Naive thymus-derived CD8-positive, alpha-beta T cell (primary cell): ENCODE data around the gene SCTR. TPM values are rescaled to one million over a fixed set of nuclear protein-coding genes. Genes with fewer than 3 reads are reported as not detected.

Experiments used
- ATAC-seq, 2 donors: fragments of 150-1000 bp; cut with Tn5 transposase in 1 of 2; sonication (Bioruptor Pico), chemical (Tn5 transposase) in 1 of 2; 1 replicate in 1 of 2; 2 replicates in 1 of 2; pipeline ENCODE4 v1.10.0; 2021; ENCODE audit warnings: mild to moderate bottlenecking in 2 of 2, moderate library complexity in 2 of 2
- POLR2A ChIA-PET: fragments of 350-600 bp; sonication (Branson Sonifier 250); formaldehyde crosslinking; loops from one replicate; lab custom pipeline; 2021; ENCODE audit warnings: antibody characterized with exemption; lab: Charles Lee
- DNase-seq, 10 donors: peaks; one replicate each; pipeline versions ENCODE4 v3.0.0 to v3.0.0-alpha.2; 2020 to 2022
- H3K27ac Mint-ChIP-seq, 10 donors: one replicate each; pipeline ENCODE4 v1.8.0; 2020 to 2022; ENCODE audit warnings: mild to moderate bottlenecking in 10 of 10, mixed read lengths in 10 of 10, moderate library complexity in 4 of 10, inconsistent platforms in 1 of 10
- H3K27me3 Mint-ChIP-seq, 5 donors: one replicate each; pipeline ENCODE4 v1.8.0; 2021 to 2022; ENCODE audit warnings: mixed read lengths in 5 of 5
- H3K36me3 Mint-ChIP-seq, 3 donors: one replicate each; pipeline ENCODE4 v1.8.0; 2020 to 2022; ENCODE audit warnings: mixed read lengths in 3 of 3, mild to moderate bottlenecking in 2 of 3, inconsistent platforms in 1 of 3
- H3K4me1 Mint-ChIP-seq, 4 donors: one replicate each; pipeline ENCODE4 v1.8.0; 2021 to 2022; ENCODE audit warnings: mixed read lengths in 4 of 4
- H3K4me3 Mint-ChIP-seq, 10 donors: one replicate each; pipeline ENCODE4 v1.8.0; 2020 to 2022; ENCODE audit warnings: mild to moderate bottlenecking in 10 of 10, mixed read lengths in 10 of 10, moderate library complexity in 6 of 10, inconsistent platforms in 1 of 10
- H3K9me3 Mint-ChIP-seq, 9 donors: one replicate each; pipeline ENCODE4 v1.8.0; 2020 to 2022; ENCODE audit warnings: mixed read lengths in 9 of 9, mild to moderate bottlenecking in 3 of 9, inconsistent platforms in 1 of 9, moderate library complexity in 1 of 9
- polyA plus RNA-seq, 3 donors: library from polyadenylated mRNA; unstranded; fragments of 300-500 nt; fragmentation: Illumina TruSeq; gene quantifications; one replicate each; pipeline ENCODE4 v1.2.3, GENCODE V29; 2021
- total RNA-seq, 8 experiments: library from RNA in 2 of 8; stranded (reverse) in 2 of 8; gene quantifications; one replicate each; pipeline ENCODE4 v1.2.3 and lab custom pipeline; 2021 to 2026

Gene SCTR
- total and polyA plus RNA-seq, 5 experiments from 2014 or later, result not detected

DNA sequence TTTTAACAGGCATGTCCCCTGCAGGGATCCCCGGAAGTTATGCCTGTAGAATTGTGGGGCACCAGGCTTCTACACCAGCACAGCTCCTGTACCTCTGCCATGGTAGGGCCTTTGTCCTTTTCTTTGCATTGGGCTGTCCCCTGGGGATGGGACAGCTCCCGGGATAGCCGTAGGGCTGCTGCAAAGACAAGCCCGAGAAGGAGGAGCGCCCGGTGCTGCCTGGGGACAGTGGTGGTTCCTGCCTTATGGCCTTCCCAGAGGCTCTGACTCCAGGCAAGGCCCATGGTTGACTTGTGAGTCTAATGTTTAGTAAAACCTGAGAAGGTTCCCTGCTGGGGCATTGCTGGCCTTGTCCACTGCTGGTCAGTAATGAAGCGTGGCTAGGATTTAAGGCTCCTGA lies 61.7 kb downstream of the SCTR start:
- Mint-ChIP-seq H3K27me3 (peaks cover 0 to 2% (median 0%) of the 10 kb centered on the region in 5 donors), H3K4me3 (no peak overlapping the region), H3K36me3 (no peaks in the 10 kb centered on the region), H3K4me1 (no peaks in the 10 kb centered on the region), H3K27ac (no peak overlapping the region), H3K9me3 (no peaks in the 10 kb centered on the region)
- ATAC-seq, result no peak
- POLR2A ChIA-PET, result no interaction called here
- peak in 1 of 10 donors; percentile 27 for DNase-seq

GRCh38 chr2:119461811-119462210 lies 62.5 kb downstream of the SCTR start:
- Mint-ChIP-seq H3K27ac (no peak overlapping the region), H3K27me3 (peaks cover 0 to 2% (median 0%) of the 10 kb centered on the region in 5 donors), H3K36me3 (no peaks in the 10 kb centered on the region), H3K4me1 (no peaks in the 10 kb centered on the region), H3K4me3 (no peak overlapping the region), H3K9me3 (no peaks in the 10 kb centered on the region)
- DNase-seq, result peak in 1 of 10 donors; percentile 45
- POLR2A ChIA-PET, result no interaction called here
- ATAC-seq, result no peak

DNA sequence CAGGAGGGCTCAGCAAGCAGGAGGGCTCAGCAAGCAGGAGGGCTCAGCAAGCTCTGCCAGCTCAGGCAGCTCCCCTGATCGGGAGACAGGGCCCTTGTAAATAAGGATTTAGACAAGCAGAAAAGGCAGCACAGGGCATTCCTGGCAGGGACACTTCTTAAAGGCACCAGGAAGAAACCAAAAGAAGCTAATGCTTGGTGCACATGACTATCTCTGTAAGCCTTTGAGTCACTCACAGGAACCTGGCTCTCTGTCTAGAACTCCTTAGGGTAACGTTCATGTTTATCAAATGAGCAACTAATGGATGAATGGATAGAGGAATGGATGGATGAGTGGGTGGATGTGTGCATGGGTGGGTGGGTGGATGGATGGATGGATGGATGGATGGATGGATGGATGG lies 64.2 kb downstream of the SCTR start:
- no peak for ATAC-seq
- H3K36me3 Mint-ChIP-seq, result no peaks in the 10 kb centered on the region
- POLR2A ChIA-PET, result no interaction called here
- H3K4me3 Mint-ChIP-seq, result no peak overlapping the region
- H3K27me3 Mint-ChIP-seq, result peaks cover 0 to 8% (median 6%) of the 10 kb centered on the region in 5 donors
- H3K9me3 Mint-ChIP-seq, result no peaks in the 10 kb centered on the region
- no peak overlapping the region for H3K27ac Mint-ChIP-seq
- no peaks in the 10 kb centered on the region for H3K4me1 Mint-ChIP-seq
- peak in 1 of 10 donors; percentile 15 for DNase-seq

GRCh38 chr2:119455066-119455718 lies 69.1 kb downstream of the SCTR start:
- Mint-ChIP-seq H3K27ac (no peak overlapping the region), H3K27me3 (peaks cover 10 to 31% (median 23%) of the 10 kb centered on the region in 5 donors), H3K9me3 (no peaks in the 10 kb centered on the region), H3K4me1 (no peaks in the 10 kb centered on the region), H3K36me3 (no peaks in the 10 kb centered on the region), H3K4me3 (no peak overlapping the region)
- POLR2A ChIA-PET, result no interaction called here
- DNase-seq (no peak), ATAC-seq (no peak)

- no peak overlapping the region for H3K4me3 Mint-ChIP-seq
These were observed 70.2 kb downstream of the SCTR start for GRCh38 chr2:119453972-119454593.

GRCh38 chr2:119451336-119452050 lies 72.8 kb downstream of the SCTR start:
- no peaks in the 10 kb centered on the region for H3K4me1 Mint-ChIP-seq
- POLR2A ChIA-PET, result no interaction called here
- H3K36me3 Mint-ChIP-seq, result no peaks in the 10 kb centered on the region
- no peak for ATAC-seq
- H3K27me3 Mint-ChIP-seq, result peaks cover 19 to 61% (median 29%) of the 10 kb centered on the region in 5 donors
- no peak overlapping the region for H3K27ac Mint-ChIP-seq
- no peak for DNase-seq
- no peak overlapping the region for H3K4me3 Mint-ChIP-seq
- H3K9me3 Mint-ChIP-seq, result no peaks in the 10 kb centered on the region

More at GRCh38 chr2:119453972-119454593, 70.2 kb downstream of the SCTR start:
- no peaks in the 10 kb centered on the region for H3K4me1 Mint-ChIP-seq
- no peaks in the 10 kb centered on the region for H3K36me3 Mint-ChIP-seq
- no peaks in the 10 kb centered on the region for H3K9me3 Mint-ChIP-seq
- no peak overlapping the region for H3K27ac Mint-ChIP-seq
- peak in 1 of 10 donors; percentile 41 for DNase-seq
- ATAC-seq, result no peak
- POLR2A ChIA-PET, result no interaction called here
- H3K27me3 Mint-ChIP-seq, result peaks cover 11 to 39% (median 23%) of the 10 kb centered on the region in 5 donors

GRCh38 chr2:119449521-119449920 lies 74.8 kb downstream of the SCTR start:
- no peak overlapping the region for H3K4me3 Mint-ChIP-seq
- H3K4me1 Mint-ChIP-seq, result no peaks in the 10 kb centered on the region
- DNase-seq, result peak in 1 of 10 donors; percentile 22
- ATAC-seq, result no peak
- H3K27ac Mint-ChIP-seq, result no peak overlapping the region
- POLR2A ChIA-PET, result no interaction called here
- H3K27me3 Mint-ChIP-seq, result peaks cover 12 to 63% (median 27%) of the 10 kb centered on the region in 5 donors
- no peaks in the 10 kb centered on the region for H3K9me3 Mint-ChIP-seq
- H3K36me3 Mint-ChIP-seq, result no peaks in the 10 kb centered on the region

GRCh38 chr2:119448427-119449141 lies 75.7 kb downstream of the SCTR start:
- DNase-seq, result peak in 1 of 10 donors; percentile 24
- Mint-ChIP-seq H3K4me3 (no peak overlapping the region), H3K36me3 (no peaks in the 10 kb centered on the region), H3K9me3 (no peaks in the 10 kb centered on the region), H3K4me1 (no peaks in the 10 kb centered on the region), H3K27ac (no peak overlapping the region), H3K27me3 (peaks cover 12 to 62% (median 27%) of the 10 kb centered on the region in 5 donors)
- no peak for ATAC-seq
- POLR2A ChIA-PET, result no interaction called here

DNA sequence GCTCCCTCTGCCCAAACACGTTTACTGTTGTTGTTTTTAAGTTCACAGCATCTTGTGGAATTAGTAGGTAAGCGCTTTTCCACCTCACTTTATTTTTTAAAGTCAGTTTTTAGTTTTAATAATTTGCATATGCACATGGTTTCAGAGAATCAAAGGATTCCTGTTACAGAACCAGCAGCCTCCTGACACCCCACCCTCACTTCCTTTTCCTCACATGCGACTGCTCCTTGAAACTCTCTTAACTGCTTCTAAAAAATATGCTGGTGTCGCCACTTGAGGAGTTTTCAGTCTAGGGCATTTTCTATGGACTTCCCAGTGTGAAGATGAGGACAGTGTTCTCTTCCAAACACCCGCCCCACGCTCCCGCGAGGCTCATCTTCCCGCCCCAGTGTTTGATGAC lies 78.2 kb downstream of the SCTR start:
- Mint-ChIP-seq H3K36me3 (no peaks in the 10 kb centered on the region), H3K4me3 (no peak overlapping the region), H3K27ac (no peak overlapping the region), H3K27me3 (peaks cover 9 to 38% (median 14%) of the 10 kb centered on the region in 5 donors), H3K4me1 (no peaks in the 10 kb centered on the region), H3K9me3 (no peaks in the 10 kb centered on the region)
- DNase-seq, result no peak
- ATAC-seq, result no peak
- POLR2A ChIA-PET, result no interaction called here

- Mint-ChIP-seq H3K4me1 (no peaks in the 10 kb centered on the region), H3K9me3 (no peaks in the 10 kb centered on the region), H3K27me3 (peaks cover 1 to 15% (median 7%) of the 10 kb centered on the region in 5 donors), H3K27ac (no peak overlapping the region), H3K36me3 (no peaks in the 10 kb centered on the region), H3K4me3 (no peak overlapping the region)
- ATAC-seq, result no peak
- peak in 1 of 10 donors; percentile 31 for DNase-seq
- POLR2A ChIA-PET, result no interaction called here
These were observed 81.4 kb downstream of the SCTR start for GRCh38 chr2:119442850-119443249.

DNA sequence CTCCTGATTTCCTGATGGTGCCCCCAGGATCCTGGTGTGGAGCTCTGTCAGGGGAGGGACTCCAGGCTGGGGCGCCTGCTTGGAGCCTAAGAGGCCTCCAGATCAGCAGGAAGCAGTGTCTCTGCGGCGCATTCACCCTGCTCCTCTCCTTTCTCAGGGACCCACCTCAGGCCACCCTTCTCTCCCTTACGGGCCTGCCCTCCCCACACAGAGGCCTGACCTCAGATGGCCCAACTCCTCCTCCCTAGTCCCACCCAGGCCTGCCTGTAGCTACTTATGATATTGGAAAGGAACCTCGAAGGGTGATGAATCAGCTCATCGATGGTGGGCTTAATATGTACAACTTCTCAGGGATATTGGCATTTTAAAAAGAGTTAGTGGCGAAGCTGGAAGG lies 82.1 kb downstream of the SCTR start:
- H3K27ac Mint-ChIP-seq, result no peak overlapping the region
- H3K4me3 Mint-ChIP-seq, result no peak overlapping the region
- H3K4me1 Mint-ChIP-seq, result no peaks in the 10 kb centered on the region
- ATAC-seq (no peak), DNase-seq (peak in 1 of 10 donors; percentile 38)
- no peaks in the 10 kb centered on the region for H3K9me3 Mint-ChIP-seq
- POLR2A ChIA-PET, result no interaction called here
- peaks cover 1 to 15% (median 7%) of the 10 kb centered on the region in 5 donors for H3K27me3 Mint-ChIP-seq
- H3K36me3 Mint-ChIP-seq, result no peaks in the 10 kb centered on the region

DNA sequence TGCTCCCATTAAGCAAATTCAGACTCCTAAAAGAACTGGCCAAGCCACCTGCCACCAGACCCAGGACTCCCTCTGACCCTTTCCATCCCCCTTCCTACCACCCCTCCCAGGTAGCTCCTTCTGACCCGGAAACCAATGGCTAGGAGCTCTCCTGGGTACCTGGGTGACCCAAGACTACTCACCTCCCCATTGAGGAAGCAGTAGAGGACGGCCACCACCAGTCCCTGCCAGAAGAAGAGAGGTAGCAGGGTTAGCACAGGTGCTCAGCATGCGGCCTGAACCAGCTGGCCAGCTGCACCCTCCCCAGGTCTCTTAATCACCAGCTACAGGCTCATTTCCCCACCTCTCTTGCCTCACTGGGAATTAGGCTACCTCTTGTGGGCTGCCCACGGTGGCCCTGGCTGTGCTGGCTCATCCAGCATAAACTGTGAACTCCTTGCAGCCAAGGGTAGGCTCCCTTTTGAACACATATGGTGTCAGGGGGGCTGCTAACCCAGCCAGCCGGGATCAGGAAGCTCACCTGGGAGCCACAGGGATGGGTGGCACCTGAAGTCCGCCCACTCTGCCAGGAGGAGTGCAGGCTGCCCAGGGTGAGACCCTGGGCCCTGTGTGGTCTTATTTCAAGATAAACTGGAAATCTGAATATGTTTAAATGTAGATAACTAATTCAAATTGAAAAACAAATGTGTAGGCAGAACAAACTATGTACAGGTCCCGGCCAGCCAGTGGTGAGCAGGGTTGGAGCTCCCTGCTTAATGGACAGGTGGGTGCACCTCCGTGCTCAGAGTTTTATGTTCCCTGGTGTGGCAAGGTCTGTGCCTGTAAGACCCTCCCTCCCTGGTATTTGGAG lies 82.7 kb downstream of the SCTR start:
- Mint-ChIP-seq H3K9me3 (no peaks in the 10 kb centered on the region), H3K4me1 (no peaks in the 10 kb centered on the region), H3K27me3 (peaks cover 1 to 10% (median 3%) of the 10 kb centered on the region in 5 donors), H3K4me3 (no peak overlapping the region), H3K36me3 (no peaks in the 10 kb centered on the region), H3K27ac (peak overlapping the region in 1 of 10 donors; percentile 3)
- POLR2A ChIA-PET, result no interaction called here
- peak in 1 of 10 donors; percentile 55 for DNase-seq
- ATAC-seq, result no peak
